Stimulated activated CD8-positive, alpha-beta memory T cell treated with anti-CD3 and anti-CD28 coated beads, Interleukin-7, amount 100 ng/mL, for 24 hours (primary cell): ENCODE data around the gene BATF.
"Not testable (repeated sequence)": the region's sequence is repeated elsewhere in the genome, so short reads cannot be mapped to it uniquely, and the experiment has no call there.

ENCODE experiments used
- DNase-seq: peaks from one replicate; pipeline ENCODE4 v3.0.0-alpha.2; 2020; ENCODE audit warnings: low read depth

The BATF gene, protein sequence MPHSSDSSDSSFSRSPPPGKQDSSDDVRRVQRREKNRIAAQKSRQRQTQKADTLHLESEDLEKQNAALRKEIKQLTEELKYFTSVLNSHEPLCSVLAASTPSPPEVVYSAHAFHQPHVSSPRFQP

DNA sequence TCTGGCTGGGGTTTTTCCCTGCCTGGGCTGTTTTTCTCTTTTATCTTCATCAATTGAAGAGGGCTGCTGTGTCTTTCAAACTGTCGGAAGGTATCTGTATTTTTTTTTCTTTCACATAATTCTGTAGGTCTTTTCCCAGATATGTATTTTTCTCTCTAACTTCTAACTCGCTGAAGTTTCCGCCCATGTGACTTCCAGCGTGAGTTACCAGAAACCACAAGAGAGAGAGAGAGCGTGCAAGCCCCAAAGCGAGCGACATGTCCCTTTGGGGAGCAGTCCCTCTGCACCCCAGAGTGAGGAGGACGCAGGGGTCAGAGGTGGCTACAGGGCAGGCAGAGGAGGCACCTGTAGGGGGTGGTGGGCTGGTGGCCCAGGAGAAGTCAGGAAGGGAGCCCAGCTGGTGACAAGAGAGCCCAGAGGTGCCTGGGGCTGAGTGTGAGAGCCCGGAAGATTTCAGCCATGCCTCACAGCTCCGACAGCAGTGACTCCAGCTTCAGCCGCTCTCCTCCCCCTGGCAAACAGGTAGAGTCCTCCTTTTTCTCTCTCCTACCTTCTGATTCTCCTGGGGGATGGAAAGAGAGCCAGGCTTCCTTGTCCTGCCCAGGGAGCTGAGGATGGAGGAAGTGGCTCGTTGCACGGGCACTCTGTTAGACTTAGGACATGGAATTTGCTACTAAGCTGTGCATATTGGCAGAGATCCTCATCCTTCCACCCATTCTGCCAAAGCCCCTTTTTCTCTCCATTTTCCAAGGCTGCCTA, at the start of gene BATF:
Gene BATF (plus strand): TSS at position 246 of the 759 bp plus-strand sequence. CDS start 214 bp downstream, at position 460.
- DNase-seq, result peak; percentile 49

- not testable (repeated sequence) for DNase-seq
These were observed 48.1 kb upstream of the BATF start for GRCh38 chr14:75474127-75474526.

- DNase-seq, result no peak
These were observed 45.8 kb upstream of the BATF start for GRCh38 chr14:75476274-75476995.

DNA sequence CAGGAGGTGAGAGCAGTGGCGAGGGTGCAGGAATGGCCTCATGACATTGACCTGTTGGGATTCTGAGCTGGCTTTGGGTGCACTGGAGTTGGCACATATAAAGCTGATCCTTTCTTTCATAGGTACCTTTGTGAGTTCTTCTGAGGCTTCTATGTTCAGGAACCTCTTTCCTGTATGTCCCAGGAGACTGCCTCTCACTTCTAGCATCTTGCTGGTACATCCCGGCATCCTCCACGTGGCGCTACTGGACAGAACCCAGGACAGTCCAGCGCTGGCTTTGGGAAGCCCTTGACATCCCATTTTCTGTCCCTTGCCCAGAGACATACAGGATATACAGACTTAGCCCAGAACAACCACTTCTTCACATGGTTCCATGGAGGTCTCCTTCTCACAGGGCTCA, 44.4 kb upstream of the BATF start:
- no peak for DNase-seq

DNA sequence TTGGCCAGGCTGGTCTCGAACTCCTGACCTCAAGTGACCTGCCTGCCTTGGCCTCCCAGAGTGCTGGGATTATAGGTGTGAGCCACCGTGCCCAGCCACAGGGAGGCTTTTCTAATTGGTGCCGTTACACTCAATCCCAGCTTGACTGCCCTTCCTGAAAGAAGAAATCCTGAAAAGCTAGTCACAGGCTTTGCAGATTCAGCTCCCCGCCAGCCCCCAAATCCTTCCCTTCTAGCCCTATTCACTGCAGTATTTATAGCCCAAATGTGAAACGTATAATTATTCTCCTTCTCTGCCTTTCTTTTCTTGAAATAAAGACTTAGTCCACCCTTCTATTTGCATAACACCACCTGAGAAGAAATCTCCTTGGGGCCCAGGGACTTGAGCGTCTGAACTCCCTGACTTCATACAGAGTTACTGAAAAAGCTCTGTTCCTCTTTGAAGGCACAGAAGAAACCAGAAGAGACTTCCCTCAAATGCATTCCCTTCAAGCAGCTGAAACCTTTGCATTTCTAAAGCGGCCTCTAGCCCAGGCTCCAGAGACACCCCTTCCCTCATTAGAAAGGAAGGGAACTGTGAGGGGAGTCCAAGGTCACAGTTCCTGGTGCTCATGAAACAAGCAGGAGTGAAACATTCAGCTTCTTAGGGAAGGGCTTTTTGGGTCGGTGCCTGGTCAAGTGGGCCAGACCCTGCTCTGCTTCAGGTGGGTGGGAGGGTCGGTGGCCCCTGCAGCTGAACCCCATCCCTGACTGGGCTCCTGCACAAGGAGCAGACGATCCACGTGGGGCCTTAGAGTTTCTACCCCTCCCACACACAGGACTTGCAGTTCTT, 42.3 kb upstream of the BATF start:
- no peak for DNase-seq

DNA sequence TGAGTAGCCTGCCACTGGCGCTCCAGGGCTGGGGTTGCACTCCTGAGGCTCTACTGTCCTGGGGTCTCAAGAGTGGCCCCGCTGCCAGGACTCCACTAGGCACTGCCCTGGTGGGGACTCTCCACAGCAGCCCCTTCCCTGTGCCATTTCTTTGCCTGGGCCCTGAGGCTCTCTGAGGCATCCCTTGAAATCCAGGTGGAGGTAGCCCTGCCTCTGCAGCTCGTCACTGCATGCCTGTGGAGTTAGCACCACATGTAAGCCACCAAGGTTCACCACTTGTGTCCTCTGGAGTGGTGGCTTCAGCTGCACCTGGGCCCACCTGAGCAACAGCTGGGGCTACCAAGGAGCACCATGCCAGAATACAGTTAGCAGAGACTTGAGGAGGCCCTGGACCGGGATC, 39.9 kb upstream of the BATF start:
- DNase-seq, result no peak

GRCh38 chr14:75484711-75485429, 37.4 kb upstream of the BATF start:
- DNase-seq, result no peak

DNA sequence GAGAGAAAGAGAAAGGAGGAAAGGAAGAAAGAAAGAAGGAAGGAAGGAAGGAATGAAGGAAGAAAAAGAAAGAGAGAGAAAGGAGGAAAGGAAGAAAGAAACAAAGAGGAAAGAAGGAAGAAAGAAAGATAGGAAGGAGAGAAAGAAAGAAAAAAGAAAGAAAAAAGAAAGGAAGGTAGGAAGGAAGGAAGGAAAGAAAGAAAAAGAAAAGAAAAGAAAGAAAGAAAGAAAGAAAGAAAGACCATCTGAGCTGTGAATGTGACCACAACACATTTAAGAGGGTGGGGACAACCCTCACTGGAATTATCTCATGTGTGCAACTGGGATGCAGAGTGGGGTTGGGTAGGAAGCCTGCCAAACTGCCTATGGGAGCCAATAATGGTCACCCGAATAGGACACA, 36.0 kb upstream of the BATF start:
- DNase-seq, result no peak

DNA sequence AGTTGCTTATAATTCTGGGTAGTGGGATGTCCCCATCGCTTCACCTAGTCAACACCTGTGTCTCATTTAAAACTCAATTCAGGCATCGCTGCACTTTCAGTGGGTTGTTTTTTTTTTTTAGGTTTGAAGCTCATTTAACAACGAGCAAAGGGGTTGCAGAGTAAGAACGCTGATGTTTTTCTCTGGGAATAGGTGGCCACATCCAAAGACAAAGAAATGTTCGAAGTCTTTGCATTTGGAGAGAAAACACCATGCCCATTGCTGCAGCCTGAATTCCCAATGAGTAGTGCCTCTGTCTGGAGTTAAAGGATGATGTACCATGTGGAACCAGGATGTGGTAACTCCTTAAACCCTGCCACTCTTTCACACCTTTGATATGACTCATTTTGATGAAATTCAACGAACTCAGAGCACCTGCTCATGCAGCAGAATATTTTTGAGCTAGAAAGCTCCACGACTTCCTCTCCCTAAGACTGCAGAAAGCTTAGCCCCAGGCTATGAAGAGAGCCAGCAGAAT, 35.1 kb upstream of the BATF start:
- DNase-seq, result no peak

DNA sequence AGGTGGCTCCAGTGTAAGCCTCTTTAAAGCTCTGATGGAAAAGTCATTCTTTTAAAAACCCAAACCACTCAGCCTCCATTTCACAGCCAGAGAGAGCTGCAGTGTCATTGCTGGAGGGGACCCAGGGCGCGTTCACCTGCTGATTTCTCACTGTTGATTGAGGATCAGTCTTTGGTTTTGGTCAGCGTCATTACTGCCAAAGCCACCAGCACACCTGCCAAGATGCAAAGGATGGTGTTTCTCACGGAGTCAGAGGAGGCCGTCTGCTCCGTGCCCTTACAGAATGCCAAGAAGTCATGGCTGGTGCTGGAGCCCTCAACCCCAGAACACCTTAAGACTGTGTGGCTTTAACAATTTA, 32.8 kb upstream of the BATF start:
- no peak for DNase-seq

DNA sequence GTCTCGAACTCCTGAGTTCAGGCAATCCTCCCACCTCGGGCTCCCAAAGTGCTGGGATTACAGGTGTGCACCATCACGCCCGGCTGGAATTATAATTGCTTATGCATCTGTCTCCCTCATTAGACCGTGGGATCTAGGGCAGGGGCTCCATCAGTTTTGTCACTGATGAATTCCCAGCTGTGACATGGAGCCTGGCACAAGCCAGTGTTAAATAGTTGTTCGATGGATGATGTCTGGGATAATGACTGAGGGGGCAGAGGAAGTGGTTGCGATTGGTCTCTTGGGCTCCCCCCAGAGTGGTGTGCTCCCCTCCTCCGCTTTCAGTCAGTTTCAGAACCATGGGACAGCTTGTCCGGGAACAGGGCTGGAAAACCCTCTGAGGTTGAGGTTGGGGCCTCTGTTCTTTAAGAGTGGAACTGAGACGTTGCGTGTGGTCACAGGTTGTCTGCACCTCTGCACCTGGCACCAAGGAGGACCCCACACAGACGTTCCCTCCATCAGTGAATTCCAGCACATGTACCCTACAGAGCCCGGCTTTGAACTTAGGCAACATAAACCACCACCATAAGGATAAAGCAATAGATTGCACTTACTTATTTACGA, 30.8 kb upstream of the BATF start:
- DNase-seq, result no peak

- no peak for DNase-seq
These were observed 29.3 kb upstream of the BATF start for GRCh38 chr14:75492832-75493591.

DNA sequence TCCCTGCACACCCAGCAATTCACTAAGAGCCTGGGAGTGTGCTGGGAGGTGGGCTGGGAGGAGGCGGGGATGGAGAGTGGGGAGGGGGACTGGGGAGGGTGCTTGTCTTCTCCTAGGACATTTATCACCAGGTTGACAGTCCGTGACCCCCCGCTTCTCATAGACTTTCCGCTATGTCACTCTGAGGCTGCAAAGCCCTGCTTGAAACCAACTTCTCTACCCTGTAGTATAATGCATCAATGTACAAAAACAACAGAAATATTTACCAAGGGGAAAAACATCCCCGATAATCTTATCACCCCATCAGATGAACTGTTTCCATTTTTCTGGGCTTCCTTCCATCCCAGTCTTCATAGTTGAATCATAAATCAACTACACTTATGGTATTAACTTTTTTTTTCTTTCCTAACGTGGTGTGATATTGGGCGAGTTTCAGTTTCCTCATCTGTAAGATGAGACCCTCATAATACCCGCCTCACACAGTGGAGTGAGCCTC, 28.6 kb upstream of the BATF start:
- DNase-seq, result no peak

DNA sequence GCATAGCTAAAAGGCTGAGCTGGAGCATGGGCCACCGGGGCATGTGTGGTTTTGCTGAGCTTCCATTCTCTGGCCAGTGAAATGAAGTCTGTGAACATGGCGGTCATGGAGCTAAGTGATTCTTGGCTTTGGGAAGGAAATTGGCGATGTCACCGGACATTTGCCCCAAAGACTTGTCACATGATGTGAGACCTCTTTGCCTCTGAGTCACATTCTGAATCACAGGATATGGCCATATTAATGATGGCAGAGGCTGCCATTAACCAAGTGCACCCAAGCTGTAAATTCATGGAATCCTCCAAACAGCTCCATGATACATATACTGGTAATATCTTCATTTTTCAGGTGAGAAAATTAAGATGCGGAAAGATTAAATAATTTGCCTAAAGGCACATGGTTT, 27.4 kb upstream of the BATF start:
- DNase-seq, result no peak

DNA sequence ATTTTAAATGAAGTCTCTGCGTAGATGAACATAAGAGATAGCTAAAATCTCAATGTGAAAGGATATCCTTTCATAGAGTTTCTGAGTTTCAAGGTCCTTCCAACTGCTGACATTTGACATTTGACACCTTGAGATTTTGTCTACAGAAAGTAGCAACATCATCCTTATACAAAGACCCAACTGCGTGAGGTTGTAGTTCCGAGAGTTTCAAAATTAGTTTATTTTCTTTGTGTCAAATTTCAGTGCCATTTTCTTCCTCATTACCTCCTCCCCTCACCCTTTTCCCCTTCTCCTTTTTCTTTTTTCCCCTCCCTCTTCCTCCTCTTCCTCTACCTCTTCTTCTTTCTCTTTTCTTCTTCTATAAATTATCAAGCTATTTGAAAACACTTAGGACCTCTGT, 26.9 kb upstream of the BATF start:
- DNase-seq, result no peak

DNA sequence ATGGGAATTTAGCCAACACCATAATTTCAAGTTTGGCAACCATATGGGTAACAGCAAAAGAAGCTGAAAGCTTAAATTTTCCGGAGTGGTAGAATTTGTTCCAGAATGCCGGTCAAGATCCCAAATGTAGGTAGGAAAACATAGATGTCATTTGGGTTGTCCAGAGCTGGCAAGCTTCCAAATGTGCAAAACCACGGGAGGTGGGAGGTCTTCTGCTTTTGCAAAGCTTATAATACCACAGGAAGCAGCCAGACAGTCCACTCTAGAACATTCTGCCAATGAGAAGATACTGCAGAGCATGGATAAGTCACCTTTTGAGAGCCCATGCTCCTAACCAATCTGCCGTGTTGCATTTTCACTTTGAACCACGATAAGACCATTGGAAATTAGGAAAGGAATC, 26.4 kb upstream of the BATF start:
- DNase-seq, result no peak

GRCh38 chr14:75496755-75497154, 25.5 kb upstream of the BATF start:
- DNase-seq, result no peak

DNA sequence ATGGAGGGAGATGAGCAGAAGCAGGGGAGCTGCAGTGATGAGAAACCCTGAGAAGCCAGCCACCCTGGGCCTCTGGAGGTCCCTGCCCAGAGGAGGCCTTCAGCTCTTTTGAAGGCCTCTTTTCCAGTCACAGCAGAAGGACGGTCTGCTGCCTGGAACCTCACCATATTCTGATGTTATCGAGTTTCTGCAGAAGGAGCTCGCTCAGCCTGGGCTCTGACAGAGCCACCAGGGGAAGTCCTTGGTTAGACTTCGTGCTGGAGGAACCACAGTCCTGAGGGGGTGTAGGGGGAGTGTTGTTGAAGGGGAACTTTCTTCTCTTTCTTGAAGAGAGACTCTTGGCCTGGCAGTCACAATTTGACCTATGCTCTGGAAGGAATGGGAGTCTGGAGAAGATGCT, 25.1 kb upstream of the BATF start:
- DNase-seq, result no peak

DNA sequence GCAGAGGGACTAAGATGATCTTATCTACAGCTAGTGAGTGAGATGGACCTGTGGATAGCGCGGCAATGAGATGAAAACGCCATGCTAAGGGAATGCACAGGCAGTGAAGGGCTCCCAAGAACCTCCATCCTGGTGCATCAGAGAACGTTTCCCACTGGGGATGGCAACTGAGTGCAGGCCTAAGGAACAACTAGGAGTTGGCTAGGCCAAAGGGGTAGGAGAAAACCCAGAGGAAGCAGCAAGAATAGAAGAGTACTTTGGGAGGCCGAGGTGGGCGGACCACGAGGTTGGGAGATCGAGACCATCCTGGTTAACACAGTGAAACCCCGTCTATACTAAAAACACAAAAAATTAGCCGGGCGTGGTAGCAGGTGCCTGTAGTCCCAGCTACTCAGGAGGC, 24.6 kb upstream of the BATF start:
- DNase-seq, result no peak
